ENCODE results near the gene HOXA11.

DNA sequence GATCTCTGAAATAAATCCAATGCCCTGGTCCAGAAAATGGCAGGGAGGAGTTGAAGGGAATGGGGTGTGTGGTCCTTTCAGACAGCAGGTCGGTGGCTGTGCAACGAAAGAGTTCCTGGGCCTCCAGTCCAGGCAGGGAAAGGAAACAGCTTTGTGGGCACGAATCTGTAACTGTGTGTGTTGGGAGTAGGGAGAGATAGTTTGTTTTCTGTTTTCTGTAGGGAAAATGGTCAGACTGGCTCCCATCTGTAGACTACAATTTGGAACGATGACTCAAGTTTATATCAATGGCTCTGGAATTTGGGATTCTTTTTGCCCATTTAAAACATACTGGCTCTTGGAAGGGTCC lies 17.1 kb downstream of the HOXA11 start:
- TF ChIP-seq TAF1 (IDR thresholded peaks at IDR 0.05; ENCODE audit: borderline replicate concordance, insufficient read depth, low read length) (no peak), POLR2AphosphoS5 (IDR thresholded peaks at IDR 0.05; ENCODE audit: low read depth, low read length) (no peak), FOXP2 (optimal IDR thresholded peaks at IDR 0.05; ENCODE audit: borderline replicate concordance, extremely low read depth, extremely low read length, insufficient read depth) (no peak), SIN3A (IDR thresholded peaks at IDR 0.05; ENCODE audit: borderline replicate concordance, insufficient read depth, low read length) (no peak)

Data from PFSK-1 (cell line).